Stomach (tissue), 4 donors: ENCODE data around the gene PAGR1.

ENCODE experiments used
- EP300 ChIP-seq: sonication (generic); formaldehyde crosslinking; IDR thresholded peaks from one replicate; pipeline ENCODE4 v1.6.1; 2017; ENCODE audit warnings: antibody characterized with exemption
- POLR2A ChIP-seq, 4 donors: fragments of 450-650 bp; IDR thresholded peaks; one replicate each; pipeline ENCODE4 v1.6.1; 2016; ENCODE audit warnings: antibody characterized with exemption in 4 of 4, control low read depth in 2 of 4, mild to moderate bottlenecking in 1 of 4, moderate library complexity in 1 of 4
- POLR2AphosphoS5 ChIP-seq, 3 donors: sonication (generic); formaldehyde crosslinking; IDR thresholded peaks; one replicate each; pipeline ENCODE4 v1.6.1; 2016; ENCODE audit warnings: antibody characterized with exemption in 3 of 3
- TF ChIP-seq, protein P1 (sequence below), 7 experiments: fragments of 450-650 bp in 4 of 7; fragments of 200-600 bp in 3 of 7; sonication (generic) in 3 of 7; IDR thresholded peaks; one replicate each; pipeline ENCODE4 v1.5.1; 2016 to 2019; ENCODE audit warnings: antibody characterized with exemption in 7 of 7, control low read depth in 2 of 7, mild to moderate bottlenecking in 1 of 7

DNA sequence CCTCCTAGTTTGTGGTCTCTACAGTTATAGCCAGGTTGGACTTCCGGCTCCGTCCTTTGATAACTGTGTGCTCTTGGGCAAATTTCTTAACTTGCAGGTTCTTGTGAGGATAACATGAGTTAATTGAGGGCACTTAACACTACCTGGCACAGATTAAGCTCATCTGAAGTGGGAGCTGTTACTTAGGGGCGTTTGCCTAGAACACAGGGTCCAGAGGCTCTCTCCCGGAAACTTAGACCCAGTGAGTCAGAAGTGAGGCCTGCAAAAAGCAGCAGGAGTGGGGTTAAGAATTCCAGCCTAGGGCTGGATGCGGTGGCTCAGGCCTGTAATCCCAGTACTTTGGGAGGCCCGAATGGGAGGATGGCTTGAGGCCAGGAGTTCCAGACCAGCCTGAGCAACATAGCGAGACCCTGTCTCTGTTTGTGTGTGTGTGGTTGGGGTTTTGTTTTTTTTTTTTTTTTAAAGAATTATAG is 5.7 kb downstream of the PAGR1 start:
- TF ChIP-seq POLR2AphosphoS5 (IDR thresholded peaks at IDR 0.05): peak in 2 of 3 donors; percentile 3 to 27
- TF ChIP-seq, protein P1, sequence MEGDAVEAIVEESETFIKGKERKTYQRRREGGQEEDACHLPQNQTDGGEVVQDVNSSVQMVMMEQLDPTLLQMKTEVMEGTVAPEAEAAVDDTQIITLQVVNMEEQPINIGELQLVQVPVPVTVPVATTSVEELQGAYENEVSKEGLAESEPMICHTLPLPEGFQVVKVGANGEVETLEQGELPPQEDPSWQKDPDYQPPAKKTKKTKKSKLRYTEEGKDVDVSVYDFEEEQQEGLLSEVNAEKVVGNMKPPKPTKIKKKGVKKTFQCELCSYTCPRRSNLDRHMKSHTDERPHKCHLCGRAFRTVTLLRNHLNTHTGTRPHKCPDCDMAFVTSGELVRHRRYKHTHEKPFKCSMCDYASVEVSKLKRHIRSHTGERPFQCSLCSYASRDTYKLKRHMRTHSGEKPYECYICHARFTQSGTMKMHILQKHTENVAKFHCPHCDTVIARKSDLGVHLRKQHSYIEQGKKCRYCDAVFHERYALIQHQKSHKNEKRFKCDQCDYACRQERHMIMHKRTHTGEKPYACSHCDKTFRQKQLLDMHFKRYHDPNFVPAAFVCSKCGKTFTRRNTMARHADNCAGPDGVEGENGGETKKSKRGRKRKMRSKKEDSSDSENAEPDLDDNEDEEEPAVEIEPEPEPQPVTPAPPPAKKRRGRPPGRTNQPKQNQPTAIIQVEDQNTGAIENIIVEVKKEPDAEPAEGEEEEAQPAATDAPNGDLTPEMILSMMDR (IDR thresholded peaks at IDR 0.05): no peak
- TF ChIP-seq POLR2A (IDR thresholded peaks at IDR 0.05): no peak
- no peak for TF ChIP-seq EP300
